K562 (cell line): Measurements from ENCODE around the gene RALY. TPM values are rescaled to one million over a fixed set of nuclear protein-coding genes. Genes with fewer than 3 reads are reported as not detected.

ENCODE experiments used
- ATAC-seq: fragments of 200-7000 bp; cut with Tn5 transposase; 3 replicates; pipeline ENCODE4 v1.9.1; 2020; ENCODE audit warnings: moderate library complexity
- BruUV-seq: library from RNA; stranded (reverse); fragments of 400-500 nt; replicated peaks from 2 replicates; lab custom pipeline; 2021; lab: Mats Ljungman, UMichigan
- CTCF ChIA-PET: fragments of 300-600 bp; formaldehyde crosslinking; extraction: SDS; loops from one replicate; lab custom pipeline; 2021; ENCODE audit warnings: low intra/inter-chr PET ratio; lab: Yijun Ruan, JAX
- POLR2A ChIA-PET: fragments of 300-600, 350-650 bp; sonication (Branson Sonifier 250); formaldehyde crosslinking; extraction: SDS; loops from one replicate; lab custom pipeline; 2021; ENCODE audit warnings: antibody characterized with exemption, inconsistent platforms; lab: Yijun Ruan, JAX
- DNase-seq, 4 experiments: peaks; one replicate each; pipeline versions ENCODE4 v3.0.0 to v3.0.0-alpha.2; 2011 to 2018; ENCODE audit warnings: low spot score in 3 of 4, mixed read lengths in 3 of 4; ENCODE audit errors: extremely low read depth in 1 of 4
- FAIRE-seq: peaks from 2 replicates; lab custom pipeline; 2011; peaks lifted over from hg19 to GRCh38; lab: Jason Lieb, UNC
- H2AFZ ChIP-seq: 2 replicates; pipeline ENCODE4 v1.6.0; 2011; ENCODE audit warnings: low read depth, low read length, control low read depth, inconsistent platforms
- H3K27ac ChIP-seq: fragments of 200-600 bp; 3 replicates; pipeline ENCODE4 v1.8.0; 2011; ENCODE audit warnings: low read depth, mild to moderate bottlenecking, control low read depth, inconsistent platforms, low read length, moderate library complexity, mixed read lengths; ENCODE audit errors: extremely low read depth
- H3K27me3 ChIP-seq, 2 experiments: fragments of 300-600 bp in 1 of 2; 2 replicates in 1 of 2; 3 replicates in 1 of 2; pipeline versions ENCODE4 v1.6.0 to v1.8.0; 2011; ENCODE audit warnings: inconsistent platforms in 2 of 2, low read length in 2 of 2, mild to moderate bottlenecking in 1 of 2, mixed read lengths in 1 of 2, moderate library complexity in 1 of 2; ENCODE audit not compliant: control insufficient read depth in 2 of 2, insufficient read depth in 2 of 2
- H3K36me3 ChIP-seq: fragments of 300-600 bp; 3 replicates; pipeline ENCODE4 v1.8.0; 2011; ENCODE audit warnings: mild to moderate bottlenecking, low read length, inconsistent platforms; ENCODE audit not compliant: control insufficient read depth, insufficient read depth
- H3K4me1 ChIP-seq, 2 experiments: fragments of 200-600 bp in 1 of 2; replicated peaks in 1 of 2; 2 replicates in 1 of 2; 3 replicates in 1 of 2; pipeline versions ENCODE4 v1.5.1 to v1.8.0; 2011; ENCODE audit warnings: inconsistent platforms in 2 of 2, low read length in 2 of 2, mild to moderate bottlenecking in 1 of 2, mixed read lengths in 1 of 2, moderate library complexity in 1 of 2; ENCODE audit not compliant: control insufficient read depth in 2 of 2, insufficient read depth in 2 of 2
- H3K4me2 ChIP-seq: 2 replicates; pipeline ENCODE4 v1.6.1; 2011; ENCODE audit warnings: low read length, control low read depth, inconsistent platforms, mixed read lengths; ENCODE audit not compliant: insufficient read depth
- H3K4me3 ChIP-seq: fragments of 200-600 bp; sonication (generic), shearing (Covaris generic); 2 replicates; pipeline ENCODE4 v1.5.1; 2016; ENCODE audit warnings: control low read depth, inconsistent platforms
- H3K79me2 ChIP-seq: fragments of 200-600 bp; 3 replicates; pipeline ENCODE4 v1.8.0; 2011; ENCODE audit warnings: low read length, inconsistent platforms; ENCODE audit not compliant: control insufficient read depth, insufficient read depth
- H3K9ac ChIP-seq, 2 experiments: 2 replicates each; pipeline versions ENCODE4 v1.6.0 to v1.6.1; 2011; ENCODE audit warnings: low read depth in 2 of 2, low read length in 2 of 2, control low read depth in 1 of 2, inconsistent platforms in 1 of 2, mild to moderate bottlenecking in 1 of 2, mixed read lengths in 1 of 2; ENCODE audit not compliant: insufficient read depth in 1 of 2
- H3K9me1 ChIP-seq: one replicate; pipeline ENCODE4 v1.6.0; 2011; ENCODE audit warnings: inconsistent platforms, mild to moderate bottlenecking, low read length, moderate library complexity; ENCODE audit not compliant: control insufficient read depth, insufficient read depth
- H3K9me3 ChIP-seq: replicated peaks from 2 replicates; pipeline ENCODE4 v1.5.1; 2011; ENCODE audit warnings: low read depth, low read length, inconsistent platforms; ENCODE audit not compliant: control insufficient read depth, insufficient read depth
- H4K20me1 ChIP-seq: replicated peaks from 2 replicates; pipeline ENCODE4 v1.6.1; 2011; ENCODE audit warnings: low read length, inconsistent platforms, mixed read lengths; ENCODE audit not compliant: control insufficient read depth, insufficient read depth
- BACH1 ChIP-seq: fragments of 200-800 bp; sonication (Bioruptor generic); IDR thresholded peaks from 2 replicates; pipeline ENCODE4 v1.6.1; 2016; ENCODE audit warnings: missing genetic modification characterization, missing compliant biosample characterization
- CHCHD3 ChIP-seq: fragments of 250-450 bp; sonication (Bioruptor Pico); IDR thresholded peaks from 2 replicates; pipeline ENCODE4 v2.1.2; 2022; ENCODE audit warnings: mild to moderate bottlenecking
- COPS2 ChIP-seq: fragments of 450-650 bp; conservative IDR thresholded peaks from 2 replicates; pipeline ENCODE4 v1.6.1; 2016; ENCODE audit warnings: mild to moderate bottlenecking, moderate library complexity
- DEAF1 ChIP-seq: fragments of 450-650 bp; formaldehyde crosslinking; IDR thresholded peaks from 2 replicates; pipeline ENCODE4 v1.4.0; 2020; ENCODE audit warnings: mild to moderate bottlenecking, moderate library complexity
- DLX4 ChIP-seq: fragments of 250-450 bp; sonication (Bioruptor Pico); IDR thresholded peaks from 2 replicates; pipeline ENCODE4 v1.6.1; 2021; ENCODE audit warnings: mild to moderate bottlenecking
- HNRNPUL1 ChIP-seq: fragments of 200-400 bp; formaldehyde crosslinking; IDR thresholded peaks from 2 replicates; pipeline ENCODE4 v1.6.1; 2017; ENCODE audit warnings: low read length
- NR2C2 ChIP-seq, 2 experiments: fragments of 200-800 bp in 1 of 2; sonication (Bioruptor generic) in 1 of 2; sonication (generic) in 1 of 2; formaldehyde crosslinking in 1 of 2; IDR thresholded peaks; 2 replicates each; pipeline versions ENCODE4 v1.6.1 to v1.8.0; 2016 to 2022; ENCODE audit warnings: mild to moderate bottlenecking in 1 of 2, missing compliant biosample characterization in 1 of 2, missing genetic modification characterization in 1 of 2, missing genetic modification reagents in 1 of 2
- POLR2A ChIP-seq: fragments of 450-650 bp; conservative IDR thresholded peaks from 2 replicates; pipeline ENCODE4 v1.6.1; 2016
- SLC30A9 ChIP-seq: fragments of 250-450 bp; sonication (Bioruptor Pico); IDR thresholded peaks from 2 replicates; pipeline ENCODE4 v1.8.0; 2022; ENCODE audit warnings: mild to moderate bottlenecking, moderate library complexity
- SRSF9 ChIP-seq: fragments of 200-400 bp; formaldehyde crosslinking; IDR thresholded peaks from 2 replicates; pipeline ENCODE4 v1.6.1; 2017; ENCODE audit warnings: low read depth, low read length, borderline replicate concordance
- TGIF2 ChIP-seq: sonication (generic); formaldehyde crosslinking; IDR thresholded peaks from 2 replicates; pipeline ENCODE4 v1.8.1; 2022; ENCODE audit warnings: mild to moderate bottlenecking, missing genetic modification reagents, moderate library complexity
- WHSC1 ChIP-seq: IDR thresholded peaks from one replicate; pipeline ENCODE4 v1.6.1; 2012; ENCODE audit warnings: low read length, control low read depth, inconsistent platforms
- ZBTB8A ChIP-seq: fragments of 450-650 bp; IDR thresholded peaks from 2 replicates; pipeline ENCODE4 v1.6.1; 2018; ENCODE audit warnings: mild to moderate bottlenecking, moderate library complexity; ENCODE audit not compliant: partially characterized antibody
- ZNF146 ChIP-seq: IDR thresholded peaks from one replicate; pipeline ENCODE4 v1.6.1; 2018; ENCODE audit warnings: missing compliant biosample characterization; ENCODE audit not compliant: unreplicated experiment
- ZNF316 ChIP-seq: fragments of 450-650 bp; IDR thresholded peaks from 2 replicates; pipeline ENCODE4 v1.6.1; 2016
- ZNF444 ChIP-seq: fragments of 250-450 bp; sonication (Bioruptor Pico); IDR thresholded peaks from 2 replicates; pipeline ENCODE4 v1.4.0; 2020; ENCODE audit warnings: mild to moderate bottlenecking, moderate library complexity
- ZNF740 ChIP-seq, 3 experiments: fragments of 200-800 bp in 1 of 3; sonication (Bioruptor generic) in 1 of 3; sonication (generic) in 1 of 3; formaldehyde crosslinking in 1 of 3; IDR thresholded peaks; 2 replicates each; pipeline versions ENCODE4 v1.6.1 to v1.8.0; 2016 to 2022; ENCODE audit warnings: mild to moderate bottlenecking in 2 of 3, missing compliant biosample characterization in 2 of 3, missing genetic modification characterization in 2 of 3, missing genetic modification reagents in 1 of 3
- ZSCAN32 ChIP-seq: fragments of 450-650 bp; formaldehyde crosslinking; IDR thresholded peaks from 2 replicates; pipeline ENCODE4 v1.4.0; 2020; ENCODE audit warnings: mild to moderate bottlenecking, moderate library complexity
- WGBS: fragments of 100-300 bp; shearing (Covaris generic); methylation state at CpG from one replicate; pipeline ENCODE4 v1.1.6; 2016; ENCODE audit warnings: low coverage, mixed read lengths; ENCODE audit not compliant: insufficient coverage; ENCODE audit errors: missing lambda C conversion rate; 5-methylcytosine and 5-hydroxymethylcytosine counted together
- in situ Hi-C: fragments of 300-500 bp; cut with MboI; formaldehyde crosslinking; loops from 4 replicates; pipeline ENCODE4 v1.15.0; 2018; ENCODE audit warnings: inconsistent platforms, mixed read lengths
- intact Hi-C: fragments of 100-400 bp; cut with micrococcal nuclease; formaldehyde crosslinking; loops from 2 replicates; pipeline ENCODE4 v1.14.2; 2022
- polyA plus RNA-seq, 8 experiments: library from polyadenylated mRNA; depleted of rRNA in 4 of 8; stranded (reverse) in 5 of 8; unstranded in 3 of 8; fragments of >200 nt; fragmentation: Nextera tagmentation in 2 of 8; fragmentation: Illumina TruSeq in 1 of 8; extraction: Ambion mirVana in 2 of 8; extraction: Trizol in 1 of 8; gene quantifications; 2 replicates each; pipeline versions ENCODE4 v1.2.1 to v1.2.3, GENCODE V29; 2011 to 2014; ENCODE audit warnings: inconsistent platforms in 1 of 8, missing spikeins in 1 of 8
- total RNA-seq, 7 experiments: library from RNA; depleted of rRNA in 6 of 7; stranded (reverse); fragments of >200 nt in 6 of 7; fragmentation: Illumina TruSeq in 2 of 7; extraction: Trizol in 2 of 7; gene quantifications; 2 replicates each; pipeline versions ENCODE4 v1.2.1 to v1.2.3, GENCODE V29; 2011 to 2021; ENCODE audit warnings: low replicate concordance in 1 of 7

The RALY gene
- total and polyA plus RNA-seq, 9 of the 15 experiments (the other 6 are each of a cell fraction or from before 2014, with no cell fraction given) = 0.80 to 207 (median 128) TPM

GRCh38 chr20:34014878-34015277 is 21.2 kb downstream of the RALY start:
- TF ChIP-seq CHCHD3 (CRISPR knock-in tag) (no peak), POLR2A (no peak), COPS2 (no peak), NR2C2 (CRISPR knock-in tag; IDR thresholded peaks at IDR 0.05) (no peak), NR2C2 (tag; IDR thresholded peaks at IDR 0.05) (no peak), DEAF1 (no peak), ZNF146 (CRISPR knock-in tag) (no peak), SLC30A9 (CRISPR knock-in tag) (no peak), TGIF2 (no peak), ZSCAN32 (CRISPR knock-in tag) (no peak), HNRNPUL1 (no peak), SRSF9 (no peak), DLX4 (CRISPR knock-in tag) (no peak), ZBTB8A (no peak), ZNF316 (no peak), WHSC1 (no peak), ZNF444 (CRISPR knock-in tag) (no peak), ZNF740 (CRISPR knock-in tag; IDR thresholded peaks at IDR 0.05) (no peak), ZNF740 (tag; IDR thresholded peaks at IDR 0.05) (no peak), BACH1 (tag) (no peak)
- DNase-seq (no peak), ATAC-seq (no peak), FAIRE-seq (no peak)
- 87% methylated on average over 1 of the region's 1 CpG for WGBS
- no TSS peak for BruUV-seq
- Histone ChIP-seq H3K36me3 (peaks cover 12% of the 10 kb centered on the region), H4K20me1 (peaks cover 62% of the 10 kb centered on the region), H2AFZ (no peak overlapping the region), H3K27me3 (no peaks in the 10 kb centered on the region), H3K4me3 (no peak overlapping the region), H3K4me1 (peaks cover 18 to 30% of the 10 kb centered on the region in 2 experiments; a peak in 4 of 5 replicates), H3K9ac (no peak overlapping the region), H3K79me2 (peaks cover 93% of the 10 kb centered on the region), H3K27ac (no peak overlapping the region), H3K9me3 (no peaks in the 10 kb centered on the region), H3K4me2 (no peak overlapping the region), H3K9me1 (peaks cover 9% of the 10 kb centered on the region)
- ChIA-PET POLR2A (interaction anchor here (0.8 kb wide), 1 partner anchor 79 kb away, joined by 3 read pairs; no protein-coding TSS in a partner anchor), CTCF (no interaction called here)
- in situ Hi-C loops = no loop called here
- intact Hi-C loops = no loop called here
